ENCODE data around the gene UBALD1. TPM values are rescaled to one million over a fixed set of nuclear protein-coding genes. Genes with fewer than 3 reads are reported as not detected.

The UBALD1 gene
- total RNA-seq, 4 donors from 2014 or later: 5.9 to 24.0 (median 14.3) TPM

DNA sequence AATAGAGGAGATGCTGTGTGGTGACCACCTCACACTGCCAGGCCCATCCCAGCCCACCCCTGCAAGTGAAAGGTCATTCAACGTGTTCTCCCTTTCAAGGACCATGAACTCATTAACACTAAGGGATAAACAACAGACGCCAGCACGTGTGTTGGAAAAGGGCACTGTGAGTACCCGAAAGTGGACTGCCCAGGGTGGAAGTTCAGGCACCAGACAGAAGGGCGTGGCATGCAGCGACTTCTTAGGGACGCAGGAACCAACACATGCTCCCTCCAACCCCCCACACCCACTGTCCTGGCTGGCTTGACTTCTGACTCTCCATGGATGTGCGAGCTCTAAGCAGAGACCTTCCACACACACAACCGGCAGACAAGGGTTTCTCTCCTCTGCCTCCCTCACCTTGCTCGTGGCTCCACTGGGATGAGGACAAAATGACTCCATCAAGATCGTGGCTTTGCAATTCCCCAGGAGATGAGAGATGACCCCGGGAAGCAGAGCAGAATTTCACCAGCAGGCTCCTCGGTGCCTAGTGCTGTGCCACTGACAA is 11.0 kb downstream of the UBALD1 start:
- H3K4me3 ChIP-seq: no peak overlapping the region
- TF ChIP-seq POLR2AphosphoS5 (IDR thresholded peaks at IDR 0.05): no peak
- TF ChIP-seq EP300 (IDR thresholded peaks at IDR 0.05): no peak
- H3K4me1 ChIP-seq: peaks cover 0 to 35% (median 12%) of the 10 kb centered on the region in 3 donors
- no peak for ATAC-seq
- no peaks in the 10 kb centered on the region for H3K9me3 ChIP-seq
- no peak overlapping the region for H3K27ac ChIP-seq
- H3K27me3 ChIP-seq: no peaks in the 10 kb centered on the region
- 75% methylated on average over 5 of the region's 13 CpGs; no CpG with 5 or more reads in 1 of the 2 donors for WGBS, 2 donors (ENCODE audit: low coverage in 1 of 2)
- H3K36me3 ChIP-seq: peaks cover 0 to 20% of the 10 kb centered on the region in 2 donors

DNA sequence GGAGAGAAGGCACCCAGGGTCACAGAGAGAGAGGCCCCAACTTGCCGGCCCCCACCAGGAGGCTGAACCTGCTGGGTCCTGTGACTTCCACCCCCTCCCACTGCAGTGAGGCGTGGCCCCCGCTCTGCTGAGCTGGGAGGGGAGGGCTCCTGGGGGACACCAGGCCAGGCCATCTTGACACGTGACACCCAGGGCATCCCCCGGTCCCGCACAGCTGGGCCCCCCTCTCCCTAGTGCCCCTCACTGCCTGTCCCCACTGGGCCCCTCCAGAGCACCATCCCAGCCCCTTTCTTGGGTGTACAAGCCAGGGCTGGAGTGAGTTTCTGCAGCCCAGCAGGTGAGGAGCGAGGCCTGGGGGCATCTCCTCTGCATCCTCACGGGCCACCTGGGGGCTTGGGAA is 12.4 kb downstream of the UBALD1 start:
- H3K9me3 ChIP-seq: no peaks in the 10 kb centered on the region
- no peak overlapping the region for H3K4me3 ChIP-seq
- peaks cover 0 to 35% (median 12%) of the 10 kb centered on the region in 3 donors for H3K4me1 ChIP-seq
- no peak for ATAC-seq
- H3K27ac ChIP-seq: no peak overlapping the region
- no peaks in the 10 kb centered on the region for H3K27me3 ChIP-seq
- peaks cover 0 to 6% of the 10 kb centered on the region in 2 donors for H3K36me3 ChIP-seq
- 20% methylated on average over 1 of the region's 8 CpGs; no CpG with 5 or more reads in 1 of the 2 donors for WGBS, 2 donors (ENCODE audit: low coverage in 1 of 2)
- no peak for TF ChIP-seq POLR2AphosphoS5 (IDR thresholded peaks at IDR 0.05)

DNA sequence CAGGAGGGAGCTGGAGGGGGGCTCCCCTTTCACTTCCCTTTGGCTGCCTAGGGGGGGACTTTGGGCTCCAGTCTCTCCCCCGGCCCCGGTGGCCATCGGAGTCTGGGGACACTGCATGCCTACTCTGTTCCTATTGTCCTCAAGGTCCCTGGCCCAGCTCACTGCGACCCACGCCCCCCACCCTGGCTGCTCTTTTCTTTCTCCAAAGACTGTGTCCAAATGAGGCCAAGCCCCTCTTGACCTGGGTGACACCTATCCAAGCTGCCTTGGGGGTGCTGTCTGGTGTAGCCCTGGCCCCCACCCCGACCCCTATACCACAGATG is 12.9 kb downstream of the UBALD1 start:
- no peak for ATAC-seq
- Histone ChIP-seq H3K9me3 (no peaks in the 10 kb centered on the region), H3K4me1 (peaks cover 0 to 35% (median 12%) of the 10 kb centered on the region in 3 donors), H3K36me3 (peaks cover 0 to 1% of the 10 kb centered on the region in 2 donors), H3K4me3 (no peak overlapping the region), H3K27ac (peak overlapping the region in 2 of 4 donors; percentile 14 to 19), H3K27me3 (no peaks in the 10 kb centered on the region)
- TF ChIP-seq POLR2AphosphoS5 (IDR thresholded peaks at IDR 0.05) (no peak), EP300 (IDR thresholded peaks at IDR 0.05) (no peak), POLR2A (IDR thresholded peaks at IDR 0.05) (no peak)
- TF ChIP-seq, protein P1, sequence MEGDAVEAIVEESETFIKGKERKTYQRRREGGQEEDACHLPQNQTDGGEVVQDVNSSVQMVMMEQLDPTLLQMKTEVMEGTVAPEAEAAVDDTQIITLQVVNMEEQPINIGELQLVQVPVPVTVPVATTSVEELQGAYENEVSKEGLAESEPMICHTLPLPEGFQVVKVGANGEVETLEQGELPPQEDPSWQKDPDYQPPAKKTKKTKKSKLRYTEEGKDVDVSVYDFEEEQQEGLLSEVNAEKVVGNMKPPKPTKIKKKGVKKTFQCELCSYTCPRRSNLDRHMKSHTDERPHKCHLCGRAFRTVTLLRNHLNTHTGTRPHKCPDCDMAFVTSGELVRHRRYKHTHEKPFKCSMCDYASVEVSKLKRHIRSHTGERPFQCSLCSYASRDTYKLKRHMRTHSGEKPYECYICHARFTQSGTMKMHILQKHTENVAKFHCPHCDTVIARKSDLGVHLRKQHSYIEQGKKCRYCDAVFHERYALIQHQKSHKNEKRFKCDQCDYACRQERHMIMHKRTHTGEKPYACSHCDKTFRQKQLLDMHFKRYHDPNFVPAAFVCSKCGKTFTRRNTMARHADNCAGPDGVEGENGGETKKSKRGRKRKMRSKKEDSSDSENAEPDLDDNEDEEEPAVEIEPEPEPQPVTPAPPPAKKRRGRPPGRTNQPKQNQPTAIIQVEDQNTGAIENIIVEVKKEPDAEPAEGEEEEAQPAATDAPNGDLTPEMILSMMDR (IDR thresholded peaks at IDR 0.05): no peak
- no CpG with 5 or more reads among the region's 6 CpGs for WGBS, 2 donors (ENCODE audit: low coverage in 1 of 2)

DNA sequence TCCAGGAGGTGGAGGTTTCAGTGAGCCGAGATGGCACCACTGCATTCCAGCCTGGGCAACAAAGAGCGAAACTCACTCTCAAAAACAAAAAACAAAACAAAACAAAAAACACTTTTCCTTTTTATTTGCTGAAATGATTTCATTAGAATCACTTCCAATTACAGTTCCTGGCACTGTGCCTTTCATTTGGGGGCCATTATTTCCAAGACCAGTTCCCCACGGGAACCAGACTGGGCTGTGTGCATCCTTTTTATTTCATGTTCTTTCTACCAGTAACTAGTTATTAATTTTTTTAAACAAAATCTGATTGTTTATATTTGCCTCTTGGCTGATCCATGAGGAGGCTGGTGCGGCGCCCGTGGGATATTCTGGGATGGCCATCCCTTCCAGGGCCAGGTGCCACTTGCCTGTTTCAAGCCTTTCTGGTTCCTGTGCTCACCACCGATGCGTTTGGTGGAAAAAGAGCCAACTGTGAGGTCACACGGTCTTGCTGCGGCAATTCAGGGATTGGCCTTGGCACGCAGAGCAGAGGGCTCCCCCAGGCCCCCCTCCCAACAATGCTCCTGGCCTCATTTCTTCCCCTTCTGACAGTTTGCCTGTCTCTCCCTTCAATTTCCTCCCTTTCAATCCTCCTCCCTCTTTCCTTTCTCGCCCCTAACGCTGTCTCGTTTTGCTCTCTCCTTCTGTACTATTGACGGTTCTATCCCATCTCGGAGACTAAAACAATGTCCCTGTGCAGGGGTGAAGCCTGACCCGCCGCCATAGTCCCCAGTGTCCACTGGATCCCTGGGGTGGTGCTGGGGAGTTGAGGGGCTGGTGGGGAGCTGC is 13.4 kb downstream of the UBALD1 start:
- no peaks in the 10 kb centered on the region for H3K36me3 ChIP-seq
- peak overlapping the region in 1 of 2 donors; percentile 2 for H3K4me3 ChIP-seq
- 12 to 16% methylated on average over 12 of the region's 18 CpGs for WGBS, 2 donors (ENCODE audit: low coverage in 1 of 2)
- H3K4me1 ChIP-seq: peaks cover 0 to 35% (median 12%) of the 10 kb centered on the region in 3 donors
- TF ChIP-seq, protein P1 (IDR thresholded peaks at IDR 0.05): no peak
- TF ChIP-seq POLR2AphosphoS5 (IDR thresholded peaks at IDR 0.05) (no peak), POLR2A (IDR thresholded peaks at IDR 0.05) (no peak), EP300 (IDR thresholded peaks at IDR 0.05) (no peak)
- H3K9me3 ChIP-seq: no peaks in the 10 kb centered on the region
- H3K27me3 ChIP-seq: no peaks in the 10 kb centered on the region
- peak; percentile 67 for ATAC-seq
- peak overlapping the region in 2 of 4 donors; percentile 14 to 19 for H3K27ac ChIP-seq

DNA sequence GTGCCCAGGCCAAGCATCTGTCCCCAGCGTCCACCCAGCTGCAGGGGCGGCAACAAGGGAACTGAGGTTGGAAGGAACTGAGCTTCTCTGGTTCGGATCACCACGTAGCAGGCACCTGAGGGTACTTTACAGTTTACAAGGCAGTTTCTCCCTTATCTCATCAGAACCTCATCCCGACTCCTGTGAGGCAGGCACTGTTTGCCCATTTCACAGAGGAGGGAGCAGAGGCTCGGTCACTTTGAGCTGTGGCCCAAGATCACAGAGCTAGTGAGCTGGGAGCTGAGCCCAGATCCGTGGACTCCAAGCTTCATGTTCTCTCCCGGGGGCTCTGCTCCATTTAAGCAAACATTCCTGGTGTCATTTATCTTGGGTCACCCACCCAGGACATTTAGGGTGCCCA is 15.1 kb downstream of the UBALD1 start:
- Histone ChIP-seq H3K27me3 (peaks cover 6% of the 10 kb centered on the region), H3K4me1 (peaks cover 0 to 35% (median 12%) of the 10 kb centered on the region in 3 donors), H3K4me3 (no peak overlapping the region)

More for the DNA sequence above, 15.1 kb downstream of the UBALD1 start:
- H3K27ac ChIP-seq: no peak overlapping the region
- WGBS, 2 donors (ENCODE audit: low coverage in 1 of 2): 20% methylated on average over 1 of the region's 8 CpGs; no CpG with 5 or more reads in 1 of the 2 donors
- H3K36me3 ChIP-seq: no peaks in the 10 kb centered on the region
- no peak for ATAC-seq
- H3K9me3 ChIP-seq: no peaks in the 10 kb centered on the region
- TF ChIP-seq, protein P1 (IDR thresholded peaks at IDR 0.05): no peak
- TF ChIP-seq POLR2AphosphoS5 (IDR thresholded peaks at IDR 0.05) (no peak), EP300 (IDR thresholded peaks at IDR 0.05) (no peak), POLR2A (IDR thresholded peaks at IDR 0.05) (no peak)

Measured in gastroesophageal sphincter (tissue), 4 donors.